ENCODE measurements around the gene HIVEP1.
A peak's percentile ranks its signal among the peaks of the same experiment; 100 is the strongest.

Gene HIVEP1

GRCh38 chr6:11994875-11995461, 17.1 kb upstream of the HIVEP1 start:
- no peak for DNase-seq (ENCODE audit: low read depth in 2 of 2)

DNA sequence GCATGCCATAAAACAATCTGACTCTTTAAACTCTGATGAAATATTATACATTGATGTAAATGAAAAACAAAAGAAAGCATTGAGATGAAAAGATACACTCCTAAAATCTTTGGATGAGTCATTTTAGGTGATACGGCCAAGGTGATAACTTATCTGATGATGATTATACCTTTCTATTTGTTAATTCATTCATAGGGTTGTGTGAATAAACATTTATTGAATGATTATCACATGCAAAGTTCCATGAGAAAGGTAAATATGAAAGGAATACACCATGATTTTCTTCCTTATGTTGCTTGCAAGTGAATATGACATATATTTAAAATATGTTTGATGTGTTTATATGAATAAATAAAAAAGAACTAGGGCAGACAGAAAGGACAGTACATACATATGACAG, 15.4 kb upstream of the HIVEP1 start:
- DNase-seq (ENCODE audit: low read depth in 2 of 2): no peak

DNA sequence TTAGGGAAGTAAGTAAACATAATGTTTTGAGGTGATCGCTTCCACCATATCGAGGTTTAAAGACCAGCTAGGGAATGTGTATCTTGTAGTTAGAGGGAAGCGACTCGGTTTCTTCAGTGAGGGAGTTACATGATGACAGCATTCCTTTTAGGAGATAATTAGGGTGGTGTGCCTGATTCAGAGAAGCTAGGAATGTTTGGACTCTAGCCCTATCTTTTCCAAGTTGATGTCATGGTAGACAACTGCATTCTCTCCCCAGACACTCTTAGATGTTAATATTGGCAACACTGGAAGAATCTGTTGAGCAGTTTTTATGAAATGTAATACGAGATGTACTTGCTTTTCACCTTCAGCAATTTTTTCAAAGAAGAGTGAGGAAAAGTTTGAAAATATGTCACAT, 12.9 kb upstream of the HIVEP1 start:
- DNase-seq (ENCODE audit: low read depth in 2 of 2): no peak

DNA sequence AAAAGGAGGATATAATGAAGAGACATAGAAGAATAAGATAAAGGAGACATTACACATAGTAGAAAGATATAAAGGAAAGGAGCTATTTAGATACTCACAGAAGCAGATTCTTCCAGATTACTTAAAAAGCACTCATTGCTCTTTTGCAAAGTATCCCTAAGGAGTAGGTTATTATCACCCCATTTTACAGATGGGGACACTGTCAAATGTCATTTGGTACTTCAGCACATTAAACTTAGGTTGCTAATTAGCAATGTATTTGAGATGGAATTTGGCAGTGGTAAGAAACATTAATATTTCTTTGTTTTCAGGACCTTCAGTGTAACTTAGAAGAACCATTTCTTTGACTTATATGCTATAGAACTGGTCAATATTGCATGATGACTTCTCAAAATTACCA, 11.9 kb upstream of the HIVEP1 start:
- DNase-seq (ENCODE audit: low read depth in 2 of 2): no peak

GRCh38 chr6:12001004-12001705, 11.0 kb upstream of the HIVEP1 start:
- no peak for DNase-seq (ENCODE audit: low read depth in 2 of 2)

DNA sequence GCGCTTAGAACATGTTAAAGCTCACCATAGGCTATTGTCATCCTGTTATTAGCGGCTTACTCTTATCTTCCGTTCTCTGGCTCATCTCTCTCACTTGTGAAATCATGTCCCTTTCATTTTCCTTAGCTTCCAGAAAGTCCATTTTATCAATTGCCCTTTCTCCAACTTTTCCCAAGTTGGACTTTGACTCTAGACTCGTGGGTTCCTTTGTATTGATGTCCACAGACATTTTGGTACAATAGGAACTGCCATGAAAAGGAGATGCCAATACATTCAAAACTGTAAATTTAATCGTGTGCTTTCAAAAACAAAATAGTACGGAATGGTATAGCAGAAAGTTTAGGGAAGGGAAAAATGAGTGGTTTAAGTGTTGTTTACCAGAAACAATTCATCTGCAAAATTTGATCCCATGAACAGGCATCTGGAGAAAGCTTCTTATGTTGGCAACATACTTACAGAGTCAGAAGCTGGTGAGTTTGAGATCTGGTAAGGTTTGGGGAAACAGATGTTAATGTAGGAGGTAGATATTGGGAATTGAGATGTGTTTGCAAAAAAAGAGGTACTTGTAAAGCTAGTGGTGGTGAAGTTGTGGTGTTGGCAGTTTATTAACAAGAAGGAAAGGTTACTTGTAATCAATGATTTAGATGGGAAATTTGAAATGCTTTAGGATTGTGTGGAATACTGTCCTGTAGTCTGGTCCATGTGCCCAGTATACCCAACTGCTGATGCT, 10.2 kb upstream of the HIVEP1 start:
- no peak for DNase-seq (ENCODE audit: low read depth in 2 of 2)

DNA sequence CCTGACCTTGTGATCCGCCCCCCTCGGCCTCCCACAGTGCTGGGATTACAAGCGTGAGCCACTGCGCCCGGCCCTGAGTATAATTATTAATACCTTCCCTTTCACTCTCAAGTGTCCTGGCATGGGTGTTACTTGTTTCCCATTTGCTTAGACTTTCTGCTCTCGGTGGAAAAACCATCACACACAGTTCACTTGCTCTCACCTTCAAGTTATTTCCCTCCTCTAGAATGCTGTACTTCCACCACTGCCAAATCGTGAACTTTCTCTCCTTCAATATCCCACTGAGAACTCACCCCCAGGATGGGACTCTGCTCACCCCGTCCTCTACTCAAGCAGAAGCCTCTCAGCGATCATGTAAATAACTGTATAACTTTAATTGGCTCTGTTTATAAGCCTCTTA, 4.6 kb upstream of the HIVEP1 start:
- DNase-seq (ENCODE audit: low read depth in 2 of 2): no peak

- DNase-seq (ENCODE audit: low read depth in 2 of 2): no peak
Observed at GRCh38 chr6:12007887-12008286, 4.2 kb upstream of the HIVEP1 start.

- DNase-seq (ENCODE audit: low read depth in 2 of 2): no peak
Observed at GRCh38 chr6:12008366-12009179, 3.5 kb upstream of the HIVEP1 start.

DNA sequence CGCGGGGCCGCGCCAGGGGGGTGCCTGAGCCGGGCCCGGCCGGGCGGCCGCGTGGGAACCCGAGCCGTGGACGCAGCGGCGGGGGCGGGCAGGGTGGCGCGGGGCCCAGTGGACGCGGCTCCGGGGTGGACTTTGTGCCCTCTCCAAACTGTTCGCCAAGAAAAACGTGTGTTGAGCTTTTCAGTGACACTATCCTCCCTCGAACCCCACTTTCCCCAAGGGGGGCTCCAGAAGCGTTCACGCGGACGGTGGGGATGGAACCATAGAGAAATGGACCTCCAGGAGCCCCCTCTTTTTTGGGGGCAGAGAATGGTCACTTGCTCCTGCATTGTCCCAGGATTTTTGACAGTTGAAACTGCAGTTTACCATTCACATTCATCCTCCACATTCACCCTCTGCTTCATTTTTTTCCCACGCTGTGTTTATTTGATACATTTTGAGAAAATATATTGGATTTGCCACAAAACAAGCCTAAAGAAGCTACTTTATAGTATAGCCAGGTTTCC, 2.9 kb upstream of the HIVEP1 start:
- DNase-seq (ENCODE audit: low read depth in 2 of 2): no peak

DNA sequence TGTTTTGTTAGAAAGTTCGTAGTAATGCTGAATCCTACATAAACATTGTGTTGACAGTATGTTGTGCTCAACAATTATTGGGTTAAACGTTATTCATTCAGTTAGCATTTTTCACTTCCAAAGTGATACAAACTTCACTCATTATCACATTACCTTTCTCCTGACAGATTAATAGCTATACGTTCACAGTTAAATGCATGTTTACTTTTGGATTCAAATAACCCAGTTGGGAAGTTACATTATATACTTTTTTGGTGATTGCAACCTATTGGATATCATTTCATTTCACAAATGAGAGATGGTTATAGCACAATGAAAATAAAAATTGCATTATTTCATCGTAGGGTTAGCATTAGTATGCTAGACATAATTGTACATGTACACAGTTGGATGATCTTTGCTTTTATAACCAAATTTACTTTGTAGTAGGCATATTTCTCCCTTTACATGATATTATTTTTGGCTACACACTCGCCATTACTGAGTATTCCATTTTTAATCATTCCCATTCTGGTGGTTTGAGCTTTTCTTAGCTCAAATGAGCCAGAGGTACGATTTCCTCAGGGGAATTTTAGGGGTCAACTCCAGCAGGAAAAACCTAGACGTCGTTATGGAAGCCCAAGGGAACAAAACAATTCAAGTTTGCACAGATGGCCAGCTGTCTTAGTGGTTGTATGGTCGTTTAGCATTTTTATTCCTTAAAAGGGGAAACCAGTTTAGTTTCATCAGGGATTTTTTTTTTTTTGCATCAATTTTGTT, 2.1 kb upstream of the HIVEP1 start:
- DNase-seq (ENCODE audit: low read depth in 2 of 2): peak; percentile 58 to 68

DNA sequence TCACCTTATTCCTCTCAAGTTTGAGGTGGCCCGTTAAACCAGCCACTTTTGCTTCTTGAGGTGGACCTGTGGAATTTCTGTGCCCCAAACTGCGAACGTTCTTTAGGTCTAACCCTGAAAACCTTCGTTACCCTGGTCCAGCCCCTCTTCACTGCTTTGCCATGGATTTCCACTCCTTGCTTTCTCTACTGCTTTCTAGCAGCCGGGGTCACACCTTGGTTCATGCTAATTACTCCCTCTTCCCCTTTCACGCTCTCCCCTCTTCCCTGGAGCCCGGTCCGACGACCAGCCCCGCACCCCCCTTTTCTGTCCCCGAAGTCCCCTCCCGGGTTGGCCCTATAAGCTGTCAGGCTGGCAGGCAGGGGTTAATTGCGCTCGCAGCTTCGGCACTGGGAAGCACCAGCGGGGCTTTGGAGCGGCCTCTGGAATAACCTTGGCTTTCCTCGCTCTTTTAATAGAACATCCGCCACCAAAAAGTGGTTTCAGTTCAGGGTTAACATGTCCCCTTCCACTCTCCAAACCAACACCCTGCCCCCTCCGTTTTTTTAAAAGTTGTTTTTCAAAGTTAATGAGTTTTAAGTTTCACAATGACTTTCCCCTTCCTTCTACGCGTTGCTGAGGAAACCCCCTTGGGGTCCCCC, 1.4 kb upstream of the HIVEP1 start:
- DNase-seq (ENCODE audit: low read depth in 2 of 2): no peak

DNA sequence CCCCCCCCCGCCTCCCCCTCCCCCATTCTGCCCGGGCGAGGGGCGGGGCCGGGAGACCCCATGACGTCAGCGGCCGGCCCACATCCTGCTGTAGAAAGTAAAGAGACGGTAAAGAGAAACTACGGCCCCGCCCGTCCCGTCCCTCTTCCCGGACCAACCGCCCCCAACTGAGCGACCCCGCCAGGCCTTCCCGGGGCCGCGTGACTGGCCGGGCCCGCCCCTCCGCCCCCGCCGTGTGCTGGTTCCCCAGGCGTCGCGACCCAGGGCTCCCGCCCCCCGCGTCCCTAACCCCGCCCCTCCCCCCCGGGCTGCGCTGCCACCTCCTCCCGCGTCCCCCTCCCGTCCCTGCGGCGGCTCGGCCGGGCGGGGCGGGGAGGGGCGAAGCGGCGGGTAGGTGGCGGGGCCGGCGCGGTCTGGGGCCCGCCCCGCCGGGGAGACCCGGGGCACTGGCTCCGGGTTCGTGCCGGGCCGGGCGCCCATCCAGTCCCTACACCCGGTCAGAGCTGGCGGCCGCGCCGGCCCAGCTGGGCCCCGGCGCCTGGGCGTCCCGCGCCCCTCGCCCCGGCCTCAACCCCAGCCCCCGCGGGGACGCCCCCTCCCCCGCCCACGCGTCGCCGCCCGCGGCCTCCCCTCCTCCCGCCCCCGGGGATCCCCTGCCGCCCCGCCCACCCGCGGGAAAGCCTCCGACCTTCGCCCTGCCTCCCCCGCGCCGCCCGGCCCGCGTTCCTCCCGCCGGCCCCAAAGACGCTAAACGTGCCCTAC, 655 bp upstream of the HIVEP1 start:
- DNase-seq (ENCODE audit: low read depth in 2 of 2): peak; percentile 95

GRCh38 chr6:12012558-12013306, 620 bp downstream of the HIVEP1 start:
- DNase-seq (ENCODE audit: low read depth in 2 of 2): peak in 1 of 2 experiments; percentile 62

DNA sequence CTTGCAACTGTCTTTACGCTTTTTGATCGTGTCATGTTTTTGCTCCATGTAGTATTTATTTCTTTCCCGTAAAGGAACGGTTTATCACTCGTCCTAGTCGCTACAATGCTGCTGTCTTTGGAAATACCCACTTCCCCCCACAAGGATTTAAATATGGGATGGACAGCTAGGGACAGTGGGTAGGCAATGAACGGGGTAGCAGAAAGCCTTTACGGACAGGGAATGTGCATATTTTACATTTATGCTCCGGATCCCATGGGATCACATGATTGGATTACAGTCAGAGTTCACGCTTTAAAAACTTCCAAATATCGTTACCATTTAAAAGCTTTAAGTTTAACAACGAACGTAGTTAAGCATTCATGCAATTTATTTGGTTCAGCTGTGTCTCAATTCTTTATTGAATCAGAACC, 1.2 kb downstream of the HIVEP1 start:
- no peak for DNase-seq (ENCODE audit: low read depth in 2 of 2)

GRCh38 chr6:12014027-12014872, 2.1 kb downstream of the HIVEP1 start:
- no peak for DNase-seq (ENCODE audit: low read depth in 2 of 2)

DNA sequence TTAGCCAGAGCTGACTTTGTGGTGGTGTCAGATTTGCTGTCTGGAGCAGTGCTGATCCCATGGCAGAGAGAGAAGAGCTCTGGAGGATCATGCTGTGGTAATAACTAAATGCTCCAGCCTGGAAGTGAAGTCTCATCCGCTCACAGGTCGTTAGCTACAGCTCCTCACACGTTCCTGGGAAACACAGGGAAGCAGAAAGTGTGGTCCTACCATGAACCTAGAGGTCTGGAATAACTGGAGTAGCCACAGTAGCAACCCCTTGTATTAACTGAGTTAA, 2.7 kb downstream of the HIVEP1 start:
- DNase-seq (ENCODE audit: low read depth in 2 of 2): no peak

DNA sequence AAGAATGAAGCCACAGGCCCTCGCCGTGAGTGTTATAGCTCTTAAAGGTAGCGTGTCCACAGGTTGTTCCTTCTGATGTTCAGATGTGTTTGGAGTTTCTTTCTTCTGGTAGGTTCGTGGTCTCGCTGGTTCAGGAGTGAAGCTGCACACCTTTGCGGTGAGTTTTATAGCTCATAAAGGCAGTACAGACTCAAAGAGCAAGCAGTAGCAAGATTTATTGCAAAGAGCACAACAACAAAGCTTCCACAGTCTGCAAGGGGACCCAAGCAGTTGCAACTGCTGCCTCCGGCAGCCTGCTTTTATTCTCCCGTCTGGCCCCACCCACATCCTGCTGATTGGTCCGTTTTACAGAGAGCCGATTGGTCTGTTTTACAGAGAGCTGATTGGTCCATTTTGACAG, 5.2 kb downstream of the HIVEP1 start:
- DNase-seq (ENCODE audit: low read depth in 2 of 2): no peak

Measured in fibroblast of skin of left biceps (primary cell).